ENCODE measurements around the gene LAMA2. TPM values are rescaled to one million over a fixed set of nuclear protein-coding genes. Genes with fewer than 3 reads are reported as not detected.

Gene LAMA2
- total and polyA plus RNA-seq, 2 of the 8 experiments (the other 6 are each of a cell fraction or from before 2014, with no cell fraction given), result 1.3 to 3.8 TPM

GRCh38 chr6:128836761-128837160 lies 46.2 kb upstream of the LAMA2 start:
- Histone ChIP-seq H3K18ac (ENCODE audit: extremely low read depth, low read length) (no peak overlapping the region), H4K20me1 (replicated peaks in 1 of 2; ENCODE audit: control insufficient read depth in 1 of 2, insufficient read depth in 2 of 2, low read length in 2 of 2) (no peaks in the 10 kb centered on the region), H2AK5ac (ENCODE audit: low read depth, low read length) (no peak overlapping the region), H4K5ac (ENCODE audit: insufficient read length, low read depth, low read length) (no peak overlapping the region), H3K4ac (replicated peaks; ENCODE audit: insufficient read length, low read depth, low read length) (no peak overlapping the region), H3K4me3 (ENCODE audit: extremely low read depth in 1 of 4, insufficient read depth in 2 of 4, low read depth in 3 of 4, low read length in 4 of 4) (no peak overlapping the region), H3K36me3 (ENCODE audit: control insufficient read depth in 2 of 4, insufficient read depth in 4 of 4, low read length in 3 of 4) (no peaks in the 10 kb centered on the region), H3K27ac (ENCODE audit: low read depth, low read length) (no peak overlapping the region), H2BK120ac (replicated peaks; ENCODE audit: low read depth, low read length) (no peak overlapping the region), H2BK15ac (ENCODE audit: low read length) (no peak overlapping the region), H4K8ac (ENCODE audit: extremely low read depth, insufficient read depth, low read length) (no peak overlapping the region), H3K23me2 (ENCODE audit: low read depth, low read length) (no peaks in the 10 kb centered on the region), H3K4me1 (replicated peaks in 1 of 4; ENCODE audit: control insufficient read depth in 3 of 4, insufficient read depth in 4 of 4, low read length in 3 of 4) (no peaks in the 10 kb centered on the region), H2BK20ac (ENCODE audit: low read length) (no peak overlapping the region), H3K27me3 (replicated peaks in 1 of 4; ENCODE audit: control insufficient read depth in 3 of 4, extremely low read depth in 1 of 4, insufficient read depth in 3 of 4, low read length in 3 of 4) (no peaks in the 10 kb centered on the region), H3K79me1 (ENCODE audit: low read depth, low read length) (no peaks in the 10 kb centered on the region), H3K79me2 (ENCODE audit: control insufficient read depth in 1 of 2, insufficient read depth in 2 of 2, low read length in 2 of 2) (no peaks in the 10 kb centered on the region), H3K4me2 (ENCODE audit: insufficient read depth in 1 of 2, low read depth in 2 of 2, low read length in 2 of 2) (no peak overlapping the region), H3K9me3 (ENCODE audit: insufficient read depth in 2 of 2, low read depth in 1 of 2, low read length in 1 of 2) (no peaks in the 10 kb centered on the region), H2BK12ac (ENCODE audit: low read depth, low read length) (no peak overlapping the region), H2BK5ac (ENCODE audit: low read depth, low read length) (no peak overlapping the region), H3K9ac (replicated peaks in 1 of 4; ENCODE audit: extremely low read depth in 1 of 4, low read depth in 3 of 4, low read length in 3 of 4) (no peak overlapping the region), H3K23ac (ENCODE audit: insufficient read length) (no peak overlapping the region), H4K91ac (replicated peaks; ENCODE audit: insufficient read length, low read length) (no peak overlapping the region), H2AFZ (ENCODE audit: low read length) (no peak overlapping the region), H3K56ac (replicated peaks; ENCODE audit: insufficient read length, low read depth, low read length) (no peak overlapping the region), H3K14ac (ENCODE audit: insufficient read length) (no peak overlapping the region)
- no peak for DNase-seq (ENCODE audit: low read depth in 1 of 2, low spot score in 2 of 2)
- ChIA-PET CTCF (ENCODE audit: partially characterized antibody) (no interaction called here), POLR2A (ENCODE audit: partially characterized antibody) (no interaction called here)
- no peak for FAIRE-seq
- 86% methylated on average over 1 of the region's 1 CpG; no CpG with 5 or more reads in 1 of the 2 experiments for WGBS, 2 experiments (ENCODE audit: extremely low coverage in 1 of 2, insufficient coverage in 1 of 2, insufficient read length in 1 of 2, insufficient replicate concordance in 2 of 2, low coverage in 1 of 2, low lambda C conversion rate in 2 of 2, missing lambda C conversion rate in 1 of 2)
- TF ChIP-seq JUN (IDR thresholded peaks at IDR 0.05; ENCODE audit: low read depth, low read length) (no peak), SIRT6 (IDR thresholded peaks at IDR 0.05; ENCODE audit: low read length) (no peak), E2F6 (IDR thresholded peaks at IDR 0.05) (no peak), BACH1 (IDR thresholded peaks at IDR 0.05; ENCODE audit: low read length) (no peak)
